K562 (cell line): ENCODE data around the gene GPR75.

ENCODE experiments used
- E4F1 ChIP-seq: fragments of 250-450 bp; sonication (Bioruptor Pico); IDR thresholded peaks from 2 replicates; pipeline ENCODE4 v1.5.0; 2021; ENCODE audit warnings: mild to moderate bottlenecking, borderline replicate concordance
- HDAC2 ChIP-seq: fragments of 450-650 bp; IDR thresholded peaks from 2 replicates; pipeline ENCODE4 v1.6.1; 2016; ENCODE audit warnings: mild to moderate bottlenecking
- RAD21 ChIP-seq, 2 experiments: fragments of 250-450 bp in 1 of 2; fragments of 450-650 bp in 1 of 2; sonication (Bioruptor Pico) in 1 of 2; formaldehyde crosslinking in 1 of 2; IDR thresholded peaks in 1 of 2; conservative IDR thresholded peaks in 1 of 2; 2 replicates each; pipeline versions ENCODE4 v1.4.0 to v1.8.0; 2020 to 2022; ENCODE audit warnings: mild to moderate bottlenecking in 2 of 2, moderate library complexity in 1 of 2
- ZFP91 ChIP-seq: sonication (generic); formaldehyde crosslinking; IDR thresholded peaks from 2 replicates; pipeline ENCODE4 v1.8.0; 2022; ENCODE audit warnings: mild to moderate bottlenecking, missing genetic modification reagents

- TF ChIP-seq E4F1 (CRISPR knock-in tag) (no peak), HDAC2 (no peak), ZFP91 (CRISPR knock-in tag) (no peak), RAD21 (CRISPR knock-in tag; conservative IDR thresholded peaks at IDR 0.05 in 1 of 2, IDR thresholded peaks at IDR 0.05 in 1 of 2) (no peak)
Measured at GRCh38 chr2:53907582-53907981, 47.8 kb upstream of the GPR75 start.
